Right ventricle myocardium superior (tissue), 1 donor: Measurements from ENCODE around the gene DUOXA1. TPM values are rescaled to one million over a fixed set of nuclear protein-coding genes. Genes with fewer than 3 reads are reported as not detected.
"Not testable (repeated sequence)": the region's sequence is repeated elsewhere in the genome, so short reads cannot be mapped to it uniquely, and the experiment has no call there.

Experiments
- ATAC-seq: fragments of 200-7000 bp; cut with Tn5 transposase; one replicate; pipeline ENCODE4 v1.9.1; 2020; ENCODE audit warnings: mild to moderate bottlenecking; ENCODE audit not compliant: poor library complexity
- DNase-seq: peaks from one replicate; pipeline ENCODE4 v3.0.0-alpha.2; 2020
- intact Hi-C: fragments of 100-400 bp; cut with DNase I; formaldehyde crosslinking; loops from one replicate; pipeline ENCODE4 v1.11.2; 2022
- total RNA-seq: library from RNA; stranded (reverse); fragmentation: NEBNext Ultra II Directional; extraction: Animal tissue kit (Norgen Biotek cat#: 25700); gene quantifications from one replicate; pipeline ENCODE4 v1.2.1, GENCODE V29; 2021
- donor health status: DM: no; HTN: yes; CAD: no; lungs with severe emphysema.

Gene DUOXA1
- total RNA-seq, 1 donor from 2014 or later: 0.56 TPM

GRCh38 chr15:45135705-45136377, 6.2 kb upstream of the DUOXA1 start:
- intact Hi-C loops, DNase-seq: not testable (repeated sequence)
- ATAC-seq: peak; percentile 14

- intact Hi-C loops: no loop called here
- peak; percentile 57 for DNase-seq
- peak; percentile 74 for ATAC-seq
Observed at GRCh38 chr15:45134682-45135604, 5.3 kb upstream of the DUOXA1 start.

- DNase-seq: no peak
- no peak for ATAC-seq
- intact Hi-C loops: no loop called here
Observed at GRCh38 chr15:45134046-45134445, 4.4 kb upstream of the DUOXA1 start.

GRCh38 chr15:45133561-45133920, 3.9 kb upstream of the DUOXA1 start:
- DNase-seq (no peak), ATAC-seq (no peak)
- intact Hi-C loops: no loop called here

GRCh38 chr15:45132844-45133560, 3.3 kb upstream of the DUOXA1 start:
- no peak for DNase-seq
- intact Hi-C loops: no loop called here
- no peak for ATAC-seq

- intact Hi-C loops: no loop called here
Observed at GRCh38 chr15:45131510-45131909, 1.8 kb upstream of the DUOXA1 start.

GRCh38 chr15:45130291-45131000, 767 bp upstream of the DUOXA1 start:
- no peak for DNase-seq

More at GRCh38 chr15:45131510-45131909, 1.8 kb upstream of the DUOXA1 start:
- DNase-seq (no peak), ATAC-seq (no peak)

GRCh38 chr15:45128971-45129639, 574 bp downstream of the DUOXA1 start:
- intact Hi-C loops: no loop called here
- peak; percentile 38 for ATAC-seq
- DNase-seq: no peak

More at GRCh38 chr15:45130291-45131000, 767 bp upstream of the DUOXA1 start:
- no peak for ATAC-seq
- intact Hi-C loops: no loop called here

GRCh38 chr15:45126535-45127158, 3.0 kb downstream of the DUOXA1 start:
- no peak for ATAC-seq
- intact Hi-C loops: no loop called here

GRCh38 chr15:45123397-45123796, 6.3 kb downstream of the DUOXA1 start:
- DNase-seq (no peak), ATAC-seq (no peak)
- intact Hi-C loops: no loop called here

More at GRCh38 chr15:45126535-45127158, 3.0 kb downstream of the DUOXA1 start:
- DNase-seq: no peak

GRCh38 chr15:45122719-45123118, 7.0 kb downstream of the DUOXA1 start:
- intact Hi-C loops: no loop called here
- no peak for DNase-seq
- ATAC-seq: no peak

- ATAC-seq: no peak
- intact Hi-C loops: no loop called here
- DNase-seq: no peak
Observed at GRCh38 chr15:45121706-45122417, 7.8 kb downstream of the DUOXA1 start.

GRCh38 chr15:45121020-45121419, 8.7 kb downstream of the DUOXA1 start:
- DNase-seq (no peak), ATAC-seq (no peak)
- intact Hi-C loops: no loop called here

GRCh38 chr15:45120081-45120972, 9.4 kb downstream of the DUOXA1 start:
- intact Hi-C loops: no loop called here
- ATAC-seq (no peak), DNase-seq (no peak)

- intact Hi-C loops: loop anchor here (10.0 kb wide), 1 partner anchor 74 kb away; no protein-coding TSS in a partner anchor
- DNase-seq: no peak
Observed at GRCh38 chr15:45118996-45119395, 10.7 kb downstream of the DUOXA1 start.

GRCh38 chr15:45118131-45118588, 11.5 kb downstream of the DUOXA1 start:
- intact Hi-C loops: loop anchor here (10.0 kb wide), 1 partner anchor 73 kb away; no protein-coding TSS in a partner anchor
- ATAC-seq: peak; percentile 98

More at GRCh38 chr15:45118996-45119395, 10.7 kb downstream of the DUOXA1 start:
- no peak for ATAC-seq

More at GRCh38 chr15:45118131-45118588, 11.5 kb downstream of the DUOXA1 start:
- peak; percentile 90 for DNase-seq
